Measurements from ENCODE around the gene THAP8. TPM values are rescaled to one million over a fixed set of nuclear protein-coding genes. Genes with fewer than 3 reads are reported as not detected.

The THAP8 gene
- total RNA-seq, 1 experiment from 2014 or later, result 5.4 TPM

DNA sequence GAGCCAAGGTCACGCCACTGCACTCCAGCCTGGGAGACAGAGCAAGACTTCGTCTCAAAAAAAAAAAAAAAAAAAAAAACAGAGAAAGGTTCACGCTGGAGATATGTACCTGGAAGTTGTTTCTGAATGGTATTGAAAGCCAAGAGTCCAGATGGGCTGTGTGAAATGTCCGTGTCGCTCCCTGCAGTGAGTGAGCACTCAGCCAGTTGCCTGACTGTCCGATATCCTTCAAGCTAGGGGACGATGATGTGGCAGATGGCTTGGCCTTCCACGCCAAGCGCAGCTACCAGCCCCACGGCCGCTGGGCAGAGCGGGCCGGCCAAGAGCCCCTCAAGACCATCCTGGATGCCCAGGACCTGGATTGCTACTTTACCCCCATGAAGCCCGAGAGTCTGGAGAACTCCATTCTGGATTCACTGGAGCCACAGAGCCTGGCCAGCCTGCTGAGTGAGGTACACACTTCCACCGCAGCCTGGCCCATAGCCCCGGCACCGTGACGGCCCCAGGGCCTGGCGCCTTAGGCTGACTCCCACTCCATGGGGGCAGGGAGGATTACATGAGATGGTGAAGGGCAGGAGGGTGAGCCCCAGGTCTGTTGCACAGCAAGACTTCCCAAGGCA is 45.2 kb upstream of the THAP8 start:
- Histone ChIP-seq H4K91ac (ENCODE audit: insufficient read length, low read depth, low read length) (no peak overlapping the region), H3K4me2 (ENCODE audit: insufficient read depth, insufficient read length, low read length) (no peak overlapping the region), H3K23me2 (ENCODE audit: insufficient read length, low read depth, low read length, poor library complexity, severe bottlenecking) (no peaks in the 10 kb centered on the region), H2BK120ac (ENCODE audit: low read depth, low read length, poor library complexity, severe bottlenecking) (no peak overlapping the region), H3K23ac (ENCODE audit: insufficient read length, low read depth, low read length) (no peak overlapping the region), H4K5ac (ENCODE audit: insufficient read length, low read depth, low read length) (no peak overlapping the region), H2AFZ (ENCODE audit: low read length) (no peak overlapping the region), H2AK5ac (ENCODE audit: insufficient read length, low read length) (no peak overlapping the region), H3K79me1 (ENCODE audit: insufficient read depth, low read depth, low read length, poor library complexity, severe bottlenecking) (no peaks in the 10 kb centered on the region), H2BK12ac (ENCODE audit: insufficient read length, low read depth, low read length) (no peak overlapping the region), H3K14ac (ENCODE audit: insufficient read depth, low read length) (no peak overlapping the region), H3K9me3 (ENCODE audit: control insufficient read depth, low read depth, low read length) (no peaks in the 10 kb centered on the region), H4K8ac (replicated peaks; ENCODE audit: insufficient read length, low read depth, low read length) (no peak overlapping the region), H3K18ac (ENCODE audit: insufficient read length, low read depth, low read length) (no peak overlapping the region), H4K20me1 (ENCODE audit: control insufficient read depth, insufficient read depth, insufficient read length) (no peaks in the 10 kb centered on the region), H2BK5ac (ENCODE audit: insufficient read length, low read length) (no peak overlapping the region), H2BK20ac (ENCODE audit: low read depth, low read length, poor library complexity, severe bottlenecking) (no peak overlapping the region), H3K4ac (ENCODE audit: low read depth, low read length) (no peak overlapping the region), H3K79me2 (ENCODE audit: insufficient read depth, low read length) (no peaks in the 10 kb centered on the region), H3K9ac (ENCODE audit: extremely low read depth, insufficient read length, low read length) (no peak overlapping the region), H3T11ph (ENCODE audit: low read length) (no peak overlapping the region), H3K27me3 (ENCODE audit: insufficient read depth, low read length) (no peaks in the 10 kb centered on the region), H3K4me1 (ENCODE audit: insufficient read depth, low read length) (no peaks in the 10 kb centered on the region), H2BK15ac (ENCODE audit: low read depth, low read length) (no peak overlapping the region), H3K56ac (ENCODE audit: insufficient read length, low read depth, low read length) (no peak overlapping the region), H3K27ac (ENCODE audit: insufficient read length, low read depth, low read length) (no peak overlapping the region)
- no peak for DNase-seq
- H3K9me3 Mint-ChIP-seq, result no peaks in the 10 kb centered on the region
- H3K4me3 Mint-ChIP-seq, result no peak overlapping the region
- H3K4me1 Mint-ChIP-seq, result no peaks in the 10 kb centered on the region
- H3K36me3 Mint-ChIP-seq (ENCODE audit: insufficient read depth in 1 of 3, low read depth in 3 of 3), result peaks cover 29 to 74% (median 58%) of the 10 kb centered on the region in 3 experiments
- WGBS (ENCODE audit: extremely low coverage, insufficient read length, low lambda C conversion rate), result no CpG with 5 or more reads among the region's 19 CpGs
- no peaks in the 10 kb centered on the region for H3K27me3 Mint-ChIP-seq (ENCODE audit: low read depth)
- no peak overlapping the region for H3K27ac Mint-ChIP-seq
- TF ChIP-seq, protein P1, sequence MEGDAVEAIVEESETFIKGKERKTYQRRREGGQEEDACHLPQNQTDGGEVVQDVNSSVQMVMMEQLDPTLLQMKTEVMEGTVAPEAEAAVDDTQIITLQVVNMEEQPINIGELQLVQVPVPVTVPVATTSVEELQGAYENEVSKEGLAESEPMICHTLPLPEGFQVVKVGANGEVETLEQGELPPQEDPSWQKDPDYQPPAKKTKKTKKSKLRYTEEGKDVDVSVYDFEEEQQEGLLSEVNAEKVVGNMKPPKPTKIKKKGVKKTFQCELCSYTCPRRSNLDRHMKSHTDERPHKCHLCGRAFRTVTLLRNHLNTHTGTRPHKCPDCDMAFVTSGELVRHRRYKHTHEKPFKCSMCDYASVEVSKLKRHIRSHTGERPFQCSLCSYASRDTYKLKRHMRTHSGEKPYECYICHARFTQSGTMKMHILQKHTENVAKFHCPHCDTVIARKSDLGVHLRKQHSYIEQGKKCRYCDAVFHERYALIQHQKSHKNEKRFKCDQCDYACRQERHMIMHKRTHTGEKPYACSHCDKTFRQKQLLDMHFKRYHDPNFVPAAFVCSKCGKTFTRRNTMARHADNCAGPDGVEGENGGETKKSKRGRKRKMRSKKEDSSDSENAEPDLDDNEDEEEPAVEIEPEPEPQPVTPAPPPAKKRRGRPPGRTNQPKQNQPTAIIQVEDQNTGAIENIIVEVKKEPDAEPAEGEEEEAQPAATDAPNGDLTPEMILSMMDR (conservative IDR thresholded peaks at IDR 0.05), result no peak
